ENCODE measurements around the gene TENM4.

The TENM4 gene

DNA sequence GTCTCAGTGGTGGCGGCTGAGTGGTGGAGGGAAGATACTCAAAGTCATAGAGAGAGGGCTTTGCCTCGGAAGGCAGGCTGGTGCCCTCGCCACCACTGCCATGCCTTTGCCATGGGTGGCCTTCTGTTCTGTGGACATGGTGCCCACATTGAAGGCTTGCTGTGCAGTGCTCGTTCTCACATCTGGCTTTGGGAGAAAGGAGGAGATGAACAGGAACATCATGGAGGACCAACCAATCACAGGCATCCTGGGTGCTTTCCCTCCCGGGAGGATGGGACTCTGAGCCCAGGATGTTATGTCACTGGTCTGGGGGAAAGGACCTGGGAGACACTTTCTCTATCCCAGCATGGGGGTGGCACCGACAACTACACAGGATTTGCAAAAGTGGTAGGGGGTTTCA, 783.8 kb downstream of the TENM4 start:
- in situ Hi-C loops (cut with MboI; ENCODE audit: low sequenced_read_pairs) = no loop called here

DNA sequence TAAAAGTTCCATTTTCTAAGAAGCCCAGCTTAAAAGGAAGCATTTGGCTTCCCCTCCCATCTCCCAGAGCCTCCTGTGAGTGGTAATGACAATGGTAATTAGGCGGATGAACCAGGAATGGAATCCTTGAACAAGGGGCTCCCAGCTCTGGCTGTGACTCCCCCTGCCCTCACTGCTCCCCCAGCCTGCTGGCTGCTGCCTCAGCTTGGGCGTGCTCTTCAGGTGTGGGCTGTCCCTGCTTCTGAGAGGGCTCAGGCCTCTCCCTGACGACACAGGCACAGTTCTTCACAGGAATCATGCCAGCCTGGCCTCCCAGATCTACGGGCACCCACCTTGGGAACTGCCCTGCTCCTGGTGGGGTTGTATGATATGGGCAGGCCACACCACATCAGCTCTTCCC, 784.5 kb downstream of the TENM4 start:
- in situ Hi-C loops (cut with MboI; ENCODE audit: low sequenced_read_pairs) = no loop called here

DNA sequence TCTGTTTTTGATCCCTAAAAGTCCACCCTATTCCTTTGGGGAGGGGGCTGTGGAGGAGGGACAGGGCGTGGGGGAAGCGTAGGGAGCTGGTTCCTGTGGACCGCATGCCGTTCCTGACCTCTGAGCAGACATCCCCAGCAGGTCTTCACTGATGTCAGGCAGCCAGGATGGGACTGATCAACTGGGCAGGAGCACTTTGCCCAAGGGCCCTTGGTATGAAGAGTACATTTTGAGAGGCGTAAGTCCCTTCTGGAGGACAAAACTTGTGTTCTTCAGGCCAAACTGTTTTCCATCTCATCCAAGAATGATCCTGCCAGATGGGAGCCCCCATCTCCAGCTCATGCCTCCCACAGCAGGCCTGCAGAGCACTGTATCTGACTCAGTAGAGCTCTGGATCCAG, 785.3 kb downstream of the TENM4 start:
- in situ Hi-C loops (cut with MboI; ENCODE audit: low sequenced_read_pairs) = no loop called here

DNA sequence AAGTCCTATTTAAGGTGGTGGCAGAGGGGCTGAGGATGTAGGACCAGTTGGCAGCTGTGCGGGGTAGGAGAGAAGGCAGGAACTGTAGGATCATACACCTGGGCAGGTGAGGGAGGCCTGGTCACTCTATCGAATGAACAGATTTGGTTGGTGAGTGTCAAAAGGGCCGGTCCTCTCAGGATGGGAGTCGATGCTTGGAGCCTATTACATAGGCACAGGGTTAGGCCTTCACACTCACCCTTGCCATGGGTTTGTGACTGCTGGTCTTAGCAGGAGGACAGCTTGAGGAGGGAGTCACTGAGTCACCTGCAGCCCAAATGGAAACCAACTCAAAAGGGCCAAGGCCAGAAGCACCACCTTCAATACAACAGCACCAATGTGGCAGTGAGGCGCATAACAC, 786.0 kb downstream of the TENM4 start:
- in situ Hi-C loops (cut with MboI; ENCODE audit: low sequenced_read_pairs) = no loop called here

DNA sequence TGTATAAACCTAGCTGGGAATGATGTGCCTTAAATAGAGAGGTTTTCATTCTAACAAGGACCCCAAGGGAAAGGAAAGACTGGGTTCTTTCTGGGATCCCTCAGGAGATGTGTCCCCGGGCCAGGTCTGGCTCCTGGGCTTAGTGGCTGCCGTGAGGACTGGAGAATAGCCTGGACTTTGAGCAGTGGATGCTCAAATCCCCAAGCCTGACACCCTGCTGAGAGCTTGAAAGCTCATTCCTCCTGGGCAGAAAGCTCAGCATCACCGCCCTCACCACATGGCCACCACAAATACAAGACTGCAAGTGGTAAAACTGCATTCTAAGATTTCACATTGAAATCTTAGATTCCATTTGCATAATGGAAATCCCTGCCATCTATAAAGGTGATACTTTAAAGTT, 786.8 kb downstream of the TENM4 start:
- in situ Hi-C loops (cut with MboI; ENCODE audit: low sequenced_read_pairs) = no loop called here

DNA sequence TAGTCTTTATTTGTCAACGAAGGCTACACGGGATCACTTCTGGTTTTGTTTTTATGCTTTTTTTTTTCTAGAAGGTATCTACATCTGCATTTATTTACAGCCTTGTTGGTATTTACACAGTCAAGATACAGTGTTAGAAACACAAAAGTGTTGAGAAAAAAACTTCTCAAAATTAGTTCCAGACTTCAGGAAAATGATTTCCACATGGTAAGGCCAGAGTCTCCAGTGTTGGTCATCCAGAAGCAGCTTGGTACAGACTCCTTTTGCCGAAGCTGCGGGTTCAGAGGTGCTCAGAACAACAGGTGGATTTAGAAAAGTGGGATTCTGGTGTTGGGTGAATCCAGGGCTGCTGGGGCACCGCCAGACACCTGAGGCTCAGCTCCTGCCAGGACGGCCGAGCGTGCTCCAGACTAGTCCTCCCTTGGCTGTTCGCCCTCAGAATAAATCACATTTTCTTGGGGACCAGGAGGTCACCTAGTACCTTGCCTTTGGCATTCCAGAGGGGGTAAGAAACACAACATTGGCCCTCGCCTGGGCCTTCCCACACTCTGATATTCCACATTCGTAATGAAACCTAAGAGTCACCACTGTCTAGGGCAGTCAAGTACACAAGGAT, 787.4 kb downstream of the TENM4 start:
- in situ Hi-C loops (cut with MboI; ENCODE audit: low sequenced_read_pairs) = no loop called here

DNA sequence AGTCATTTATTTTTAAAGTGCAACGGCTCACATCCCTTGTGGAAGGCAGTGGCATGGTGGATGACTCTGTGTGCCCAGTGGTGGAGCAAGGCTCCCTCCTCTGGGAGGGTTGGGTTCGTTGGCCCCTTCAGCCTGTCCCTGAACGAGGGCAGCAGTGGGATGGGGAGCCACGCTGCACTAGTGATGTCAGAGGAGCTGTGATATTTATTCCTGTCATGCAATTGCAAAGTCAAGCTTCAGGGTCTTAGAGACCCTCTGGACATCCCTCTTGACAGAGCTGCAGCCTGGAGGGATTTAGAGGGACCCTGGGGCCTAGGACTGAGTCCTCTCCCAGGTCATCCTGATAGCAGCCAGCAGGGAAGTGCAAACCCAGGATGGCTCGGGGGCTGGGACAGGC, 788.0 kb downstream of the TENM4 start:
- in situ Hi-C loops (cut with MboI; ENCODE audit: low sequenced_read_pairs) = no loop called here

DNA sequence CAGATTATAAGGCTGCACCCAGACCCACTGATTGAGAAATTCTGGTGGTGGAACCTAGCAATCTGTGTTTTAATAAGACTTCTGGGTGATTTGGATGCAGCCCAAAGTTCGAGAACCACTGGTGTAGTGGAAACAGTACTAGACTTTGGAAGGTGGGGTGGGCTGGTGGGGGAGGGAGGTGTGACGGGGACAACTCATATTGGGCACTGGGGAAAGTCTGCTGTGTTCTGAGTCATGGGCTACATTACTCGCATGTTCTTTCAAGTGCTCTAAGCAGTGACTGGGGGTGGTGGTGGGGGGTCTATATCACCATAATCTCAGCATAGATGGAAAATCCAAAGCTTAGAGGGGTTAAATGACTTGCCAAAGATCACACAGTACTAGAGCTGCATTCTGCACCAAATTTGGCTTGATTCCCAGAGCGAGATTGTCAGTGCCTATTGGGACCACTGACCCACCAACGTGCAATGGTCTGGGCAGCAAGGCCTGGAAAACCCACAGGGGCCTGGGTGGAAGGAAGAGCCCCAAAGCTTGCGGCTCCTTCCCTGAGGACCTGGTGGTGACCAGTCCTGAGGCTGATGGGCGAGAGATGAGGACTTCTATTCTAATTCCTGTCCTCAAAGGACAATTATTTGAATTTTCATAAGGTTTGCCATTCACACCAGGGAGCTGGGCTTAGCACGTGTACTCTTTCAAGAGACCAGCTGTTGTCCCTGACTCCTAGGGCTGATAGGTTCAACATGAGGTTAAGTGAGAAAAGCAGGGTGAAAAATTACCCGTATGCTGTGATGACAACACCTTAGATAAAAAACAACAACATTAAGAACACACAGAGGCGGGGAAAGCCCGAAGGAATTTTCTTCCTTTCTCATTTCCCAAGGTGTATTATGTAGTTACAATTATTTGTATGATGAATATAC, 788.6 kb downstream of the TENM4 start:
- in situ Hi-C loops (cut with MboI; ENCODE audit: low sequenced_read_pairs) = no loop called here

DNA sequence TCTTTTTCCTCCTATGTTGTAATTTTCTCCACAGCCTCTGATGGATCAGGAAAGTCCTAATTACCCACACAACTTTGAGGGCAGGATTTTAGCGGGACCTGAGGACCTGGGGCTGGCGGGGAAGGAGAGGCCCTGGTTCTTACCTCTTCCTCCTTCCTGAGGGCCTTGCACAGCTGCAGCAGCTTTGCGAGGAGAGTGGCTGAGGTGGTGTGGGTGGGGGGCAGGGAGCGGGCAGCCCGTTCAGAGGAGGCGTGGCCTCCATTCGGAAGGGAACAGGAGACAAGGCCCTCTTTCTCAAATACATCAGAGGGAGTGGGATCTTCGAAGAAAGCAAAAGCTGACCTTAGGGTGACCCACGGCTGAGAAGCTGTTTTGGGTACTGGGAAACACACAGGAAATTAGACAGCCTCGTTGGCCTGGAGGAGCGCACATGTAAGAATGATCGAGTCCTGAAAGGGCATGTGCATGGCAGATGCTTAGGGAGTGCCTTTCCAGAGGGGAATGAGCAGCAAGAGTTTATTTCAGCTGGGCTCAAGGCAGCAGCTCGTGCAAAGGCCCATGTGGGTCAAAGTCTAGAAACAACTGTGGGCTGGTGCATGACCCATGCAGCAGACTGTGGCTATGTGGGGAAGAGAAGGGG, 789.6 kb downstream of the TENM4 start:
- in situ Hi-C loops (cut with MboI; ENCODE audit: low sequenced_read_pairs) = no loop called here

DNA sequence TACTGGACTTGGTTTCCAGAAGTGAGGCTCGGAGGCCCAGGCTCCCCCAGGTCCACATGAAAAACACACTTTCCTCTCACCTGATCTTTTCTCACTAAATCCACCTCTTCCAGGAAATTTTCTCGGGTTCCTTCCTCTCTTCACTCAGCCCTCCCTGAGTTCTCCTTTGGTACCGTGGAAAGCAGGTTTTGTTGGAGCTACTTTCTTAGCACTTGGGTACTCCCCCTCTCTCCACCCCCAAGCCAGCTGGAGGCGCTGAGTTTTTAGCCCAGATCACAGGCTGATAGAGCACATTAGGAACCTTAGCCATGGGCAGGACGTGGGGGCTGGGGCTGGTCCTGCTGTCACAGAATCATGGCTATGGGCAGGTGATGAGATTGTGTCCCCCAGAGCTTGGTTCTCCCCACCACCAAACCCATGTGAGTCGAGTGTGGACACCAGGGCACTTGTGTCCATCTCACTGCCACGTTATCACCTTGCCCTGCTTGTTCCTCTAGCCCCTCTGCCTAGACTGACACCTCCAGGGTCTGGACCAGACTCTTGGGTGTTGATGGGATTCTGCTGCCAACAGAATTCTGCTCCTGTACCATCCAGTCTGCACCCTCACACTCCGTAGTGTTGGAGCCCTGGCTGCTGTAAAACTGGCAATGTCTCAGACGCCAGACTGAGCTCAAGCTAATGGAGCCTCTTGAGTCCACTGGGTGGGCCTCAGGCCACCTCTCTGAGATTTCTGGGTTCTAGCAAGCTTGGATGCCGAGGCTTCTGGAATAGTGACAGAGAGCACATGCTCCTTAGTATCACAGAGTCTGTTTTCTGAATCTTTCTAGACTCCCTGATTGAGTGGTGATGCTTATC, 791.2 kb downstream of the TENM4 start:
- in situ Hi-C loops (cut with MboI; ENCODE audit: low sequenced_read_pairs) = no loop called here

DNA sequence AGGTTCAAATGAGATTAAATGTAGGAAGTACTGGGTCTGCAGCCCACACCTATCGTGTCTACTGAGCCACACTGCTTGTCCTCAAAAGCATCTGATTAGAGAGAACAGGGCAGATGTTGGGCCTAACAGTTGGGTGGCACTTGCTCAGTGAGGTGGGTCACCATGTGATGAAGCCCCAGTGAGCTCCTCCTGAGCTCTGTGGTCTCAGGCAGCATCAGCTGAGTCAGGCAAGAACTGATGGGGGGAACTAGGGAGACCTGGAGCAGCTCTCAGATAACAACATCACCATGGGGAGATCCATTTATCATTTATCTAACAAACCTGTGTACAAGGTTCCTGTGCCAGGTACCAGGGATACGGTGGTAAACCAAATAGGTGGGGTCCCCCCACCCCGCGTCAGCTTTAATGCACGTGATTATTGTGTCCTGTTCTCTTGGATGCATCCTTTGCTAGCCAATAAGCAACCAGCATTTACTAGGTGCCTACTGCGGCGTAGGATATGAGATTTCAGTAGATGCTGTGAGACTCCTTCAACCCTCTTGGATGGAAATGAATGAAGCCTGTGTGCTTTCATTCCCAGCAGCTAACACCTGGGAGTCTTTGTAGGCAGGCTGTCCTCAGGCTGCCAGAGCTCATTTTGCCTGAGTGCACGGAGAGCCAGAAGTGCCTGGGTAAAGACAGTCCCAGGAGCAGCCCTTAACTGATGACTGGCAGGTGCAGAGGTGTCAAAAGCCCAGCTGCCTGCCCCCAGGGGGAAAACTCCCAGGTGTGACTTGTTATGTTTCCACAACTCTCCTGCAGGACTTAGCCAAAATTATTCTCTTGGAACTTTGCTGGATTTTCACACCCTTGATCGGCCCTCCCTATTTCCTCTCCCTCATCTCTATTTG, 792.6 kb downstream of the TENM4 start:
- in situ Hi-C loops (cut with MboI; ENCODE audit: low sequenced_read_pairs) = no loop called here

DNA sequence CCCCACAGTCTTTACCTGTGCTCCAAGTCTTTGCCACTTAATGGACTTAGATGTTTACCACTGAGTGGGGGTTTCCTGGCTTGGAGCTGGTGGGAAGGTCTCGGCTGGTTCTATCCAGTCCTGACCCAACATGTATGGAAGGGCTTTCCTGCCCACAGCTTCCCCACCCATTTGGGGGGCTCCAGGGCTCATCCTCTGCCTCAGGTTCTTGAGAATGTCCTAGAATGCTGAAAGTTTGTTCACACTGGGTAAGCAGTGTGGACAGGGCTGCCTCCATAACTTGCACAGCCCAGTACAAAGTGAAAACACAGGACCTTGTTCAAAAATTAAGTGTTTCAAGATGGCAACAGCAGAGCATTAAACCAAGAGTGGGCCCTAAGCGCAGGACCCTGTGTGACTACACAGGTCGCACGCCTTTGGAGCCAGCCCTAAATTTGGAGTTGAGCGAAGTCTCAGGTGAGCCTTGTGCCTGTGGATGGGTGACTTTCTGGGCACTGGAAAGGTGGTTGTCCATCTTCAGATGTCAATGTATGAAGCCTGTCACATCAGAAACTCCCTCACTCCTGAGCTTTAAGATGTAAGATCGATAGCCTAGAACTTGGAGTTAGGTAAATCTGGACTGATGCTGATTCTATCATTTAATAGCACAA, 793.4 kb downstream of the TENM4 start:
- in situ Hi-C loops (cut with MboI; ENCODE audit: low sequenced_read_pairs) = no loop called here

DNA sequence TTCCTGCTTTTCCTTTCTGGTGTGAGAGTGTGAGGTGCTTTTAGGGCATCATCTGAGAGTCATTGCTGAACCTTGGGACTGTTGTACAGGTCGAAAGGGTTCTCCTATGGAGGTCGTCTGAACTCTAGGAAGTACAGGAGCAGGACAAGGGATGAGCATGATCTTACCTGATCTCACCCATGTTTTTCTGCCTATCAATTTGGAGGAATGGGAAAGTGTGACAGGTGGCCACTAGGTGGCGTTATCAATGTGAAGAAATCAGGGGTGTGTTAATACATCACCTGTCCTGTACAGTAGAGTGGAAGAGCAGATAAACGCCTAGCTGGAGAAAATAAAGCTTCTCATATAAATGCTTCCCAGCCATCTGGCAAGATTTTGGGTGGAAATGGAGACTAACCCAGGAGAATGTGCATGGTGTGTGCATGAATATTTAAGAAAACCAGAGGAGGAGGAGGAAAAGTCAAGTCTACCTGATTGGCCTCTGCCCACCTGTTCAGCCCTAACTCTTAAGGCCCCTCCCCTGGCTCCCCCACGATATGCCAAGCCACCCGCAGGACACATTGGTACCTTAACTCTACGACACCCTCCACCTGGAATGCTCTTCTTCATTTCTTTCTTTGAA, 794.2 kb downstream of the TENM4 start:
- in situ Hi-C loops (cut with MboI; ENCODE audit: low sequenced_read_pairs) = no loop called here

DNA sequence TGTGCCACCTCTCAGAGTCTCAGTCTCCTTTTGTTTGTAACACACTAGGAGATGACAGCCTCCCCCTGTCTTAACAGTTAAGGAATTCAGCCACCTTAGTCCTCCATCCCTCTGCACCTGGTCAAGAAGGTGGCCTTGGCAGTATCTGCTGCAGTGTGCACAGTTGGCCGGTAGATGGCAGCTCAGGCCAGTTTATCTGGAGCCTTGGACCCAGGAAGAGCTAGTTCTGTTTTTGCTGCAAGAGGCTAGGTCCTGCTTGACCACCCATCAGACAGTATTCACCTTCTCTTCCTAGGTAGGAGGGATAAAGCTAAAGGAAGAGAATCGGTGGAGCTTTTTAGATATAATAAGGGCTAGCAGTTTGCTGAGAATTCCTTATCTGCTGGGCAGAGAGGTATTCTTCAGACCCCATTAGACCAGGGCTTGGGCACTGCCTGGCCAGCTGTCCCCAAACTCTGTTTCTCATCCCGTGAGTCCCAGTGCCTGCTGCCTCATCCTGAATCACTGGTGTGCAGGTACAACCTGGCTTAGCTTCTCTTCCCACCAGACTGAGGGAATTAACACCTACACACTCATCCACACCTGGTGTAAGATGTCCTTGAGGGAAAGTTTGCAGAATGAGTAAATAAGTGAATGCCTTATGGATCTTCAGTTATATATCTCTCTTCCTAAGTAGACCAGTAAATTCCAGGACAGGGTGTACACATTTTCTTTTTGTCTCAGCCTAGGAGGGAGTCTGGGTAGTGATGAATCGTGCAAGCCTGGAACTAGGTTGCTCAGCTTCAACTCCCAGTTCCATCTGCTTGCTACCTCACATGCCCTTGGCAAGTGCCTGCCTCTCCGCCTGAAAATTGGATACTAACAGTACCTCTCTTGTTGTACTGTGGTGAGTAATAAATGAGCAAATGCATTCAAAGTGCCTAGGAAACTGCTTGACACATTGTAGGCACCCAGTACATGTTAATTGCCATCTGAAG, 795.3 kb downstream of the TENM4 start:
- in situ Hi-C loops (cut with MboI; ENCODE audit: low sequenced_read_pairs) = no loop called here

DNA sequence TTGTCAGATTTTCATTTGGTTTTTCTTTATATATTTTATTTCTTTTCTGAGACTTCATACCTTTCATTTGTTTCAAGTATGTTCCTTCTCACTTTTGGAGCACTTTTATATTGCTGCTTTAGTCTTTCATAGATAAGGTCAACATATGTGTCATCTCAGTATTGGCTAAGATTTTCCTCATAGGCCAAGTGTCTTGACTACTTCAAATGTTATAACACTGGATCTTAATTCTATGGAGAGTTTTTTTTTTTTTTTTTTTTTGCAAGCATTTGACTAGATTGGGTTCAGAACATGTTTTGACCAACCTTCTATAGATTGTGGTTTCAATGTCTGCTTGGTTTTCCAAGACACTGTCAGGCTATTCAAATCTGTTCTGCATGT, 797.2 kb downstream of the TENM4 start:
- in situ Hi-C loops (cut with MboI; ENCODE audit: low sequenced_read_pairs) = no loop called here

DNA sequence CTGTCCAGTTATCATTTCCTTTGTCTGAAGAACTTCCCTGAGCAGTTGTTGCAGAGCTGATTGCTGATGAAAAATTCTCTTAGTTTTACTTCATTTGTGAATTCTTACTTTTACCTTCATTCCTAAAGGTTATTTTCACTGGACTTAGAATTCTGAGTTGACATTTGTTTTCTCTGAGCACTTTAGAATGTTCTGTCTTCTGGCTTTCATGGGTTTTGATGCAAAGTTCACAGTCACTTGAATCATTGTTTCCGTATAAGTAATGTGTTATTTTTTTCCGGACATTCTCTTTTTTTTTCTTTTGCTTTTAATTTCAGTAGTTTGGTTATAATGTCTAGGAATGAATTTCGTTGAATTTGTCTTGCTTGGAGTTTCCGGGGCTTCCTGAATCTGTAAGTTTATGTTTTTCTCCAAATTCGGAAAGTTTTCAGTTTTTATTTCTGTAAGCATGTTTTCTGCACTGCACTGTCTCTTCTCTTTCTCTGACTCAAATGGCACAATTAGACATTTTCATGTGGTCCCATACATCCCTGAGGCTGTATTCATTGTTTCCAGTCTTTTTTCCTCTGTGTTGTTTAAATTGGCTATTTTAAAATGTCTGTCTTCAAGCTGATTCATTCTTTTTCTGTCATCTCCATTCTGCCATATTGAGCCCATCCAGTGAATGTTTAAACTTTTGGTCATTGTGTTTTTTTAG, 797.7 kb downstream of the TENM4 start:
- in situ Hi-C loops (cut with MboI; ENCODE audit: low sequenced_read_pairs) = no loop called here

DNA sequence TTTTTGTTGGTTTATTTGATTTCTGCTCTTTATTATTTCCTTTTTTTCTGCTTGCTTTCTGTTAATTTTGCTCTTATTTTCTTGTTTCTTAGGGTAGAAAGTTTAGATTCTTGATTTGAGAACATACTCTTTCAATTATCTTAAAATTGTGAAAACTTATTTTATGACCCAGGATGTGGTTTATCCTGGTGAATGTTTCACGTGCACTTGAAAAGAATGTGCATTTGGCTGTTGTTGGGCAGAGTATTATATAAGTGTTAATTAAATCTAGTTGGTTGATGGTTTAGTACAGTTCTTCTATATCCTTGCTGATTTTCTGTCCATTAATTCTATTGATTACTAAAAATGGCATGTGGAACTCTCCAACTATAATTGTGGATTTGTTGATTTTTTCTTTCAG, 799.3 kb downstream of the TENM4 start:
- in situ Hi-C loops (cut with MboI; ENCODE audit: low sequenced_read_pairs) = no loop called here
